ENCODE data around the gene SLC26A4.
A peak's percentile ranks its signal among the peaks of the same experiment; 100 is the strongest.
"Not testable (repeated sequence)": the region's sequence is repeated elsewhere in the genome, so short reads cannot be mapped to it uniquely, and the experiment has no call there.

Gene SLC26A4

DNA sequence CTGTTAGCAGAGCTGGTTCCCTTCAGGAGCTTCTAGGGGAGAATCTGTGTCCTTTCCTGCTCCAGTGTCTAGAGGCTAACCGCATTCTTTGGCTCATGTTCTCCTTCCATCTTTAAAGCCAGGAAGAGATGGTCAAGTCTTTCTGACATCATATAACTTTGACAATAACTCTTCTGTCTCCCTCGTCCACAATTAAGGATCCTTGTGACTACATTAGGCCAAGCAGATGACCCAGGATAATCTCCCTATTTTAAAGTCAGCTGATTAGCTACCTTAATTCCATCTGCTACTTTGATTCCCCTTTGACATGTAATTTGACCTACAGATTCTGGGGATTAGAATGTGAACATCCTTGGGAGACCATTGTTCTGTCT, 28.1 kb upstream of the SLC26A4 start:
- no peaks in the 10 kb centered on the region for H3K27me3 ChIP-seq (ENCODE audit: control insufficient read depth, insufficient read depth, low read length)
- no peak overlapping the region for H3K4me3 ChIP-seq (ENCODE audit: low read length)
- no peak overlapping the region for H3K9ac ChIP-seq (ENCODE audit: low read length)
- no peaks in the 10 kb centered on the region for H3K4me1 ChIP-seq (ENCODE audit: control insufficient read depth, insufficient read depth, low read length)
- no peaks in the 10 kb centered on the region for H3K9me3 ChIP-seq (ENCODE audit: control insufficient read depth, low read length)
- H3K36me3 ChIP-seq (ENCODE audit: control insufficient read depth, insufficient read depth, low read length) = no peaks in the 10 kb centered on the region

DNA sequence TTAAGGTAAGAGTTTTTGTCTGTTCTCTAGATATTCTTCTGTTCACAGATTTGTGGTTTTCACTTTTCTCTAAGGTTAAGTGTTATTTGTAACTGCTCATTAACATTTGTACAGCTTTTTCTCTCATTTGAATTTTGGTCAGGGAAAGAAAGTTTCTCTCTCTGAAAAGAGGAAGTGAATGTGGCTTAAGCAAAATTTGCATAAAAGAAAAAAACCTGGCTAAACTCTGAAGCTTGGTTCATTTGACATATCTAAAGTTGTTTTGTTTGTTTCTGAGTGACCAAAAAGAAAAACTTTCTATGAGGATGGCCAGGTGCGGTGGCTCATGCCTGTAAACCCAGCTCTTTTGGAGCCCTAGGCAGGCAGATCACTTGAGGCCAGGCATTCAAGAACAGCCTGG, 22.0 kb upstream of the SLC26A4 start:
- Histone ChIP-seq H3K9me3 (ENCODE audit: control insufficient read depth, low read length) (no peaks in the 10 kb centered on the region), H3K4me3 (ENCODE audit: low read length) (no peak overlapping the region), H3K4me1 (ENCODE audit: control insufficient read depth, insufficient read depth, low read length) (no peaks in the 10 kb centered on the region), H3K9ac (ENCODE audit: low read length) (no peak overlapping the region), H3K27me3 (ENCODE audit: control insufficient read depth, insufficient read depth, low read length) (no peaks in the 10 kb centered on the region), H3K36me3 (ENCODE audit: control insufficient read depth, insufficient read depth, low read length) (no peaks in the 10 kb centered on the region)

DNA sequence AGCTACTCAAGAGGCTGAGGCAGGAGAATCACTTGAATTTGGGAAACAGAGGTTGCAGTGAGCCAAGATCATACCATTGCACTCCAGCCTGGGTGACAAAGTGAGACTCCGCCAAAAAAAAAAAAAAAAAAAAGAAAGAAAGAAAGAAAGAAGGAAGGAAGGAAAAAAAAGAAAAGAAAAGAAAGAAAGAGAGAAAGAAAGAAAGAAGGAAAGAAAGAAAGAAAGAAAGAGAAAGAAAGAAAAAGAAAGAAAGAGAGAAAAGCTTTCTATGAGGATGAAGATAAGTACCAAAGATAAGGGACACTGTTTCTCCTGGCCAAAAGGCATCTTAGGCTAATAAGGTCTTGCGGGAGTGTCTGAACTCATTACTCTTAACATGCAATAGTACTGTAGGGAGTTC, 21.6 kb upstream of the SLC26A4 start:
- not testable (repeated sequence) for H3K36me3 ChIP-seq (ENCODE audit: control insufficient read depth, insufficient read depth, low read length); H3K4me1 ChIP-seq (ENCODE audit: control insufficient read depth, insufficient read depth, low read length); H3K9me3 ChIP-seq (ENCODE audit: control insufficient read depth, low read length); H3K9ac ChIP-seq (ENCODE audit: low read length); H3K4me3 ChIP-seq (ENCODE audit: low read length); H3K27me3 ChIP-seq (ENCODE audit: control insufficient read depth, insufficient read depth, low read length)

DNA sequence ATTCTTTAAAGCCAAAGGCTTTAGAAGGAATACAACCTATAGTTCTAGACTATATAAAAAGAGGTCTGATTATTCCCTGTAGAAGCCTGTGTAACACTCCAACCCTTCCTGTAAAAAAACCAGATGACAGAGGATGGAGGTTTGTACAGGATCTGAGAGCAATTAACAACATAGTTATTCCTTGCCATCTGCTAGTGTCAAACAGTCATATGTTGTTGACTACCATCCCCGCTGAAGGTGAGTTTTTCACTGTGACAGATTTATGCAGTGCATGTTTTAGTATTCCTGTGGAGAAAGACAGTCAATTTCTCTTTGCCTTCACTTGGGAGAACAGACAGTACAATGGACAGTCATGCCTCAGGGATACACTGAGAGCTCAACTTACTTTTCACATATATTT, 19.0 kb upstream of the SLC26A4 start:
- Histone ChIP-seq H3K36me3 (ENCODE audit: control insufficient read depth, insufficient read depth, low read length) (no peaks in the 10 kb centered on the region), H3K4me3 (ENCODE audit: low read length) (no peak overlapping the region), H3K27me3 (ENCODE audit: control insufficient read depth, insufficient read depth, low read length) (no peaks in the 10 kb centered on the region), H3K9ac (ENCODE audit: low read length) (no peak overlapping the region), H3K9me3 (ENCODE audit: control insufficient read depth, low read length) (no peaks in the 10 kb centered on the region), H3K4me1 (ENCODE audit: control insufficient read depth, insufficient read depth, low read length) (no peaks in the 10 kb centered on the region)

DNA sequence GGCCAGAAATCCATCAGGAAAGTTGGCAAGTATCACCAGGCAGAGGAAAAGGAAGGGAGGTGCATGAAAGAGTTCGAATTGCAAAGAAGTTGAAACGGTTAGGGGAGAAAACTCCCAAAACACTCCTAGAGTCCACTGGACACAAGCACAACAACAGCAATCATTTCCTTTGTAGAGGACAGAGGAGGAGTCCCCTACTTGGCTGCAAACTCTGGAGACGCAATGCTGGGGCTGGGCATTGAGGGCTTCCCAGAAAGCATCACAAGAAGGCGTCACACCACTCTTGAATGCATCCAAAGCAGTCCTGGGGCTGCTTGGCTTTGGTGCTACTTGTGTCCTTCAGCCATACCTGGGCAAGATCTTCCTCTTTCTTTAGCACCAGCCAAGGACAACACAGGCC, 18.1 kb upstream of the SLC26A4 start:
- H3K36me3 ChIP-seq (ENCODE audit: control insufficient read depth, insufficient read depth, low read length) = no peaks in the 10 kb centered on the region
- H3K9me3 ChIP-seq (ENCODE audit: control insufficient read depth, low read length) = no peaks in the 10 kb centered on the region
- H3K9ac ChIP-seq (ENCODE audit: low read length) = no peak overlapping the region
- H3K27me3 ChIP-seq (ENCODE audit: control insufficient read depth, insufficient read depth, low read length) = no peaks in the 10 kb centered on the region
- H3K4me3 ChIP-seq (ENCODE audit: low read length) = no peak overlapping the region
- no peaks in the 10 kb centered on the region for H3K4me1 ChIP-seq (ENCODE audit: control insufficient read depth, insufficient read depth, low read length)

DNA sequence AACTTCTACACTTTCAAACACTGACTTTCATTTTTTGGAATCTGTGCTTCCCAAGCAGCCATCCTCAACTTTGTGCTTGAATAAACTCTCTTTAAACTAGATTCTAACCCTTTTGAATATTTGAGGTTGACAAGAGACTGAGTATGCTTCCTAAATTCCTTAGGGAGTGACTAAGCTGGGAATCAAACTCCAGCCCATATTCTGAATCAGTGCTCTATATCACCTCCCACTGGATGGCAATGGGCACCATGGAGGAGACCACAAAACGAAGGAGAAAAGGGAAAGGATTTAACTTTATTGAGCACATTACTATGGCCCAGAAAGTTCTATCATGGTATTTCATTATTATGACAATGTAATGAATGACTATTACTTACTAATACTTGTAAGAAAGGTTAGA, 17.2 kb upstream of the SLC26A4 start:
- Histone ChIP-seq H3K9me3 (ENCODE audit: control insufficient read depth, low read length) (no peaks in the 10 kb centered on the region), H3K4me1 (ENCODE audit: control insufficient read depth, insufficient read depth, low read length) (no peaks in the 10 kb centered on the region), H3K9ac (ENCODE audit: low read length) (no peak overlapping the region), H3K4me3 (ENCODE audit: low read length) (no peak overlapping the region), H3K27me3 (ENCODE audit: control insufficient read depth, insufficient read depth, low read length) (no peaks in the 10 kb centered on the region), H3K36me3 (ENCODE audit: control insufficient read depth, insufficient read depth, low read length) (no peaks in the 10 kb centered on the region)

DNA sequence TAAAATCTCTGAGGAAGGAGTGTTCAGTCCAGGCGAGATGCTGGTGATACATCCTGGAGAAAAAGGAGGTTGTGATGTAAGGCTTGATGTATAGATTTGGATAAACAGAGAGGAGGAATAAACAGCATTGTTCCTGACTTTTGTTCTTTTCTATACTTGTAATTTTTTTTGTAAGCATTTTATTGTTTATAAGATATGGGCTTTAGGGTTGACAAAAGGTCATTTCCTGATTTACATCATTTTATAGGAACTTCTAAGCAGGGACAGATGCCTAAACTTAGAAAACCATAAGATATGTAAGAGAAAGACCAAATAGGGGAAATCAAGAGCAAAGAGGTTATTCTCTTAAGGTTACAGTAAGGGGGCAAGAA, 16.7 kb upstream of the SLC26A4 start:
- H3K4me3 ChIP-seq (ENCODE audit: low read length) = no peak overlapping the region
- no peaks in the 10 kb centered on the region for H3K4me1 ChIP-seq (ENCODE audit: control insufficient read depth, insufficient read depth, low read length)
- no peak overlapping the region for H3K9ac ChIP-seq (ENCODE audit: low read length)
- H3K36me3 ChIP-seq (ENCODE audit: control insufficient read depth, insufficient read depth, low read length) = no peaks in the 10 kb centered on the region
- no peaks in the 10 kb centered on the region for H3K9me3 ChIP-seq (ENCODE audit: control insufficient read depth, low read length)
- H3K27me3 ChIP-seq (ENCODE audit: control insufficient read depth, insufficient read depth, low read length) = no peaks in the 10 kb centered on the region

DNA sequence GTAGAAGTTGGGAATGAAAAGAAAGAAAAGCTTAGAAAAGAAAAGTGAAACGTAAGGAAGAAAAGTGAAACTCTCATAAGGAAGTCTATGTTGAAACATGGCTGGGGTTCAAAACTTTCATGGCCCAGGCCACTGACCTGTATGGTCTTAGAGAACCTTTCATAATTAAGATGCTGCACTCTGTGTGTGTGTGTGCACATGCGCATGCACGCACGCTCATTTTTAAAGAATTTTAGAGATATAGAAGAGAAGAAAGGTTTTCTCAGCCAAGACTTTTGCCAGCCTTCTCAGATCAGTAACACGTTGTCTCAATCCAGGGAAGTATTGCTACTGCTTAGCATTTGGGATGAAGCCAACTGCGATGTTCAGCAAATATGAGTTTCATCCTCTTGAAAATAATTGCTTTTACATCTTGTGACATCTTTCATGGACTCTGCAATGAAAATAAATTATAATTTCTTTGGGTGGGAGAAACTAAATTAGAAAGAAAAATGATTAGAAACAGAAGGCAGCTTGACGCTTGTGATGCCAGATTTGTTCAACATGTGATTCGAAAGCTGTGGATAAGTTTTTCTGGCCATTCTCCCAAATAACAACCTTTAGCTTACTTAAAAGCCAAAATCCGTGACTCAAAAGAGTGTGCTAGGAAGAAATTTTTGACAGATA, 16.2 kb upstream of the SLC26A4 start:
- H3K4me1 ChIP-seq (ENCODE audit: control insufficient read depth, insufficient read depth, low read length) = no peaks in the 10 kb centered on the region
- H3K4me3 ChIP-seq (ENCODE audit: low read length) = no peak overlapping the region
- no peaks in the 10 kb centered on the region for H3K9me3 ChIP-seq (ENCODE audit: control insufficient read depth, low read length)
- H3K9ac ChIP-seq (ENCODE audit: low read length) = no peak overlapping the region
- H3K27me3 ChIP-seq (ENCODE audit: control insufficient read depth, insufficient read depth, low read length) = no peaks in the 10 kb centered on the region
- H3K36me3 ChIP-seq (ENCODE audit: control insufficient read depth, insufficient read depth, low read length) = no peaks in the 10 kb centered on the region

DNA sequence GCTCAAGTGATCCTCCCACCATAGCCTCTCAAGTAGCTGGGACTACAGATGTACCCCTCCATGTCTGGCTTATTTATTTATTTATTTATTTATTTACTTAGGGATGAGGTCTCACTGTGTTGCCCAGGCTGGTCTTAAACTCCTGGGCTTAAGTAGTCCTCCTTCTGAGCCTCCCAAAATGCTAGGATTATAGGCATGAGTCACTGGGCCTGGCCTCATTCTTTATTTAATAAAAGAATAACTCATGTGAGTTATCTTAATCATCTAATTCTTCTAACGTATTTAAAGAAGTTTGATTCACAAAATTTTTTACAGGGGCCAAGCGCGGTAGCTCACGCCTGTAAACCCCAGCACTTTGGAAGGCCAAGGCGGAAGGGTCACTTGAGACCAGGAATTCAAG, 8.0 kb upstream of the SLC26A4 start:
- H3K4me3 ChIP-seq (ENCODE audit: low read length) = no peak overlapping the region
- H3K4me1 ChIP-seq (ENCODE audit: control insufficient read depth, insufficient read depth, low read length) = no peaks in the 10 kb centered on the region
- no peak overlapping the region for H3K9ac ChIP-seq (ENCODE audit: low read length)
- no peaks in the 10 kb centered on the region for H3K27me3 ChIP-seq (ENCODE audit: control insufficient read depth, insufficient read depth, low read length)
- H3K9me3 ChIP-seq (ENCODE audit: control insufficient read depth, low read length) = no peaks in the 10 kb centered on the region
- no peaks in the 10 kb centered on the region for H3K36me3 ChIP-seq (ENCODE audit: control insufficient read depth, insufficient read depth, low read length)

DNA sequence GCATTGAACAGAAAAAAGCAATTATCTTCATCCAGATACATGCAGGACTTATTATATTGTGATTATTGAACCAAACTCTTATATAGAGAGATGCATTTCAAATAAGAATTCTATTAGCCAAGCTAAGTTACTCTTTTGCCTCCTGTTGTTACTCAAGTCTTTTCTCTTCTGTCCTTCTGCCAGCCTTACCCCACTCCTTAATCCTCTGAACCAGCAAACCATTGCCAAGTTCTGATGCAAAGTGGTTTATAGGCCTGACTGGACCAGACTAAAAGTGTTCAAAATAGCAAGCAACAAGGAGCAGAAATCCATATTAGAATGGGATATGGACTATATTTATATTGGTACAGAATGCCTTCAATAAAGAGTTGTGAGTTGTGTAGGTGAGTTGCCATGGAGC, 2.2 kb upstream of the SLC26A4 start:
- no peaks in the 10 kb centered on the region for H3K9me3 ChIP-seq (ENCODE audit: control insufficient read depth, low read length)
- peaks cover 39% of the 10 kb centered on the region for H3K27me3 ChIP-seq (ENCODE audit: control insufficient read depth, insufficient read depth, low read length)
- no peak overlapping the region for H3K9ac ChIP-seq (ENCODE audit: low read length)
- peaks cover 12% of the 10 kb centered on the region for H3K4me1 ChIP-seq (ENCODE audit: control insufficient read depth, insufficient read depth, low read length)
- no peaks in the 10 kb centered on the region for H3K36me3 ChIP-seq (ENCODE audit: control insufficient read depth, insufficient read depth, low read length)
- no peak overlapping the region for H3K4me3 ChIP-seq (ENCODE audit: low read length)

DNA sequence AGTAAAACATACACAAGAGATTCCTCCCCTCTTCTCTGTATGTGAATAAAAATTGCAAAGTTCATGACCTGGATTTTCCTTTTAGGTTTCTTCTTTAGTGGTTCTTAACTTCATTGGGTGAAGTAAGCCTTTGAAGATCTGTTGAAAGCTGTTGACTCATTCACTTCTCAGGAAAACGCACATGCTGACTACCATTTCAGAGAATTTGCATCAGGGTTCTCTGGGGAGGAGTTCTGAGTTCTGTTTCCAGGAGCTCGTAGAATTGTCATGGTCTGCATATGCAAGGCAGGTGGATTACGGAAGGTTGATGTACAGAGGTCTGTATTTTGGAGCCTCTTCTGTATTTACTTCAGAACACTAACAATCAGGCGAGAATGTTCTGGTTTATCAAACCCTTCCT, 962 bp upstream of the SLC26A4 start:
- no peak overlapping the region for H3K4me3 ChIP-seq (ENCODE audit: low read length)
- H3K9me3 ChIP-seq (ENCODE audit: control insufficient read depth, low read length) = no peaks in the 10 kb centered on the region
- H3K27me3 ChIP-seq (ENCODE audit: control insufficient read depth, insufficient read depth, low read length) = peaks cover 42% of the 10 kb centered on the region

DNA sequence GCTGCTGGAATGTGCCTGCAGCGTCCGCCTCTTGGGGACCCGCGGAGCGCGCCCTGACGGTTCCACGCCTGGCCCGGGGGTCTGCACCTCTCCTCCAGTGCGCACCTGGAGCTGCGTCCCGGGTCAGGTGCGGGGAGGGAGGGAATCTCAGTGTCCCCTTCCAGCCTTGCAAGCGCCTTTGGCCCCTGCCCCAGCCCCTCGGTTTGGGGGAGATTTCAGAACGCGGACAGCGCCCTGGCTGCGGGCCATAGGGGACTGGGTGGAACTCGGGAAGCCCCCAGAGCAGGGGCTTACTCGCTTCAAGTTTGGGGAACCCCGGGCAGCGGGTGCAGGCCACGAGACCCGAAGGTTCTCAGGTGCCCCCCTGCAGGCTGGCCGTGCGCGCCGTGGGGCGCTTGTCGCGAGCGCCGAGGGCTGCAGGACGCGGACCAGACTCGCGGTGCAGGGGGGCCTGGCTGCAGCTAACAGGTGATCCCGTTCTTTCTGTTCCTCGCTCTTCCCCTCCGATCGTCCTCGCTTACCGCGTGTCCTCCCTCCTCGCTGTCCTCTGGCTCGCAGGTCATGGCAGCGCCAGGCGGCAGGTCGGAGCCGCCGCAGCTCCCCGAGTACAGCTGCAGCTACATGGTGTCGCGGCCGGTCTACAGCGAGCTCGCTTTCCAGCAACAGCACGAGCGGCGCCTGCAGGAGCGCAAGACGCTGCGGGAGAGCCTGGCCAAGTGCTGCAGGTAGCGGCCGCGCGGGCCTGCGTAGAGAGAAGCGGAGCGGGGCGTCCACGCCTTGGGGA, 645 bp downstream of the SLC26A4 start:
- H3K27me3 ChIP-seq (ENCODE audit: control insufficient read depth, insufficient read depth, low read length) = peaks cover 47% of the 10 kb centered on the region
- H3K9me3 ChIP-seq (ENCODE audit: control insufficient read depth, low read length) = no peaks in the 10 kb centered on the region
- peaks cover 12% of the 10 kb centered on the region for H3K4me1 ChIP-seq (ENCODE audit: control insufficient read depth, insufficient read depth, low read length)
- no peaks in the 10 kb centered on the region for H3K36me3 ChIP-seq (ENCODE audit: control insufficient read depth, insufficient read depth, low read length)
- peak overlapping the region; percentile 28 for H3K9ac ChIP-seq (ENCODE audit: low read length)
- peak overlapping the region; percentile 36 for H3K4me3 ChIP-seq (ENCODE audit: low read length)

More for the DNA sequence above, 962 bp upstream of the SLC26A4 start:
- no peaks in the 10 kb centered on the region for H3K36me3 ChIP-seq (ENCODE audit: control insufficient read depth, insufficient read depth, low read length)
- peaks cover 12% of the 10 kb centered on the region for H3K4me1 ChIP-seq (ENCODE audit: control insufficient read depth, insufficient read depth, low read length)
- no peak overlapping the region for H3K9ac ChIP-seq (ENCODE audit: low read length)

Measured in mucosa of stomach (tissue), 1 donor.